Nephron progenitor cell (in vitro differentiated cells): ENCODE data around the gene DDX42.
A peak's percentile ranks its signal among the peaks of the same experiment; 100 is the strongest.

Experiments
- DNase-seq: peaks from one replicate; pipeline ENCODE4 v3.0.0; 2021
- H3K27ac Mint-ChIP-seq: 2 replicates; pipeline ENCODE4 v1.8.0; 2021; ENCODE audit warnings: mild to moderate bottlenecking, moderate library complexity, mixed read lengths
- H3K27me3 Mint-ChIP-seq: 2 replicates; pipeline ENCODE4 v1.8.0; 2021; ENCODE audit warnings: mild to moderate bottlenecking, low read depth, mixed read lengths; ENCODE audit not compliant: poor library complexity
- H3K36me3 Mint-ChIP-seq: 2 replicates; pipeline ENCODE4 v1.8.0; 2021; ENCODE audit warnings: low read depth, mixed read lengths
- H3K4me1 Mint-ChIP-seq: 2 replicates; pipeline ENCODE4 v1.8.0; 2021; ENCODE audit warnings: mixed read lengths
- H3K4me3 Mint-ChIP-seq: 2 replicates; pipeline ENCODE4 v1.8.0; 2021; ENCODE audit warnings: mild to moderate bottlenecking, moderate library complexity, mixed read lengths
- H3K9me3 Mint-ChIP-seq: 2 replicates; pipeline ENCODE4 v1.8.0; 2021; ENCODE audit warnings: mild to moderate bottlenecking, moderate library complexity, mixed read lengths
- TF ChIP-seq, protein P1 (sequence below): fragments of 200-600 bp; sonication (generic); IDR thresholded peaks from 2 replicates; pipeline ENCODE4 v1.5.0; 2021; ENCODE audit warnings: antibody characterized with exemption

Gene DDX42

DNA sequence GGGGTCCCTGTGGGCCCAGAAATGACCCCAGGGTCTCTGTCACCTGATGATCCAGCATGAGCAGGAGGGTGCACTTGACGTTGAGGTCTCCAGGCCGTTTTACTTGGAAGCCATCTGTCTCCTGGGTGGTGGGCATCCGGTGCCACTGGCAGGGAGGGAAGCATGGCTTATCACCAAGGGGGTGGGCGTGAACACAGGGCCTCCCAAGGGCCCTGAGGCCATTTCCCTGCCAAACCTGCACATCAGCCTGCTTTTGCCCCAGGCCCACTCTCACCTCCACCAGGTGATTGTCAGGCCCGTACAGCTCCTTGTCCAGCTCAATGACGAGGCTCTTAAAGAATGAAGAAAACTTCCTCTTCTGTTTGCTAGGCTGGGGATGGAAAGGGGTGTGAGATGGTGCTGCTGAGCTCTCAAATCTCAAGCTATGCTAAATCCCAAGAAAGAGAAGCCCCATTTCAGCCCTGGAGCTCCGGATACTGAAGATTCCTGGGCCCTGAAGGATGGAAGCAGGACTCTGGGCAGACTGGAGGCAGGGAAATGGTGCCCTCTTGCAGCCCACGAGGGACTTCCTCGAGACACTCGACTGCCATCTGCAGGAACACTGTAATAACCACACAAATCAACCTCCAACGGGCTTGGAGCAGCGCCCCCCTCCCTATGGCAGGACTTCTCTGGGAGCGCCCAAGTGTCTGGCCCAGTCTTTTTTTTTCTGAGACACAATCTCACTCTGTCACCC, 60.6 kb downstream of the DDX42 start:
- TF ChIP-seq, protein P1, sequence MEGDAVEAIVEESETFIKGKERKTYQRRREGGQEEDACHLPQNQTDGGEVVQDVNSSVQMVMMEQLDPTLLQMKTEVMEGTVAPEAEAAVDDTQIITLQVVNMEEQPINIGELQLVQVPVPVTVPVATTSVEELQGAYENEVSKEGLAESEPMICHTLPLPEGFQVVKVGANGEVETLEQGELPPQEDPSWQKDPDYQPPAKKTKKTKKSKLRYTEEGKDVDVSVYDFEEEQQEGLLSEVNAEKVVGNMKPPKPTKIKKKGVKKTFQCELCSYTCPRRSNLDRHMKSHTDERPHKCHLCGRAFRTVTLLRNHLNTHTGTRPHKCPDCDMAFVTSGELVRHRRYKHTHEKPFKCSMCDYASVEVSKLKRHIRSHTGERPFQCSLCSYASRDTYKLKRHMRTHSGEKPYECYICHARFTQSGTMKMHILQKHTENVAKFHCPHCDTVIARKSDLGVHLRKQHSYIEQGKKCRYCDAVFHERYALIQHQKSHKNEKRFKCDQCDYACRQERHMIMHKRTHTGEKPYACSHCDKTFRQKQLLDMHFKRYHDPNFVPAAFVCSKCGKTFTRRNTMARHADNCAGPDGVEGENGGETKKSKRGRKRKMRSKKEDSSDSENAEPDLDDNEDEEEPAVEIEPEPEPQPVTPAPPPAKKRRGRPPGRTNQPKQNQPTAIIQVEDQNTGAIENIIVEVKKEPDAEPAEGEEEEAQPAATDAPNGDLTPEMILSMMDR: peak; percentile 46
- no peak overlapping the region for H3K4me3 Mint-ChIP-seq
- H3K9me3 Mint-ChIP-seq: no peaks in the 10 kb centered on the region
- H3K4me1 Mint-ChIP-seq: peaks cover 25% of the 10 kb centered on the region
- H3K36me3 Mint-ChIP-seq: peaks cover 55% of the 10 kb centered on the region
- DNase-seq: peak; percentile 49
- H3K27ac Mint-ChIP-seq: peak overlapping the region; percentile 76
- no peaks in the 10 kb centered on the region for H3K27me3 Mint-ChIP-seq

DNA sequence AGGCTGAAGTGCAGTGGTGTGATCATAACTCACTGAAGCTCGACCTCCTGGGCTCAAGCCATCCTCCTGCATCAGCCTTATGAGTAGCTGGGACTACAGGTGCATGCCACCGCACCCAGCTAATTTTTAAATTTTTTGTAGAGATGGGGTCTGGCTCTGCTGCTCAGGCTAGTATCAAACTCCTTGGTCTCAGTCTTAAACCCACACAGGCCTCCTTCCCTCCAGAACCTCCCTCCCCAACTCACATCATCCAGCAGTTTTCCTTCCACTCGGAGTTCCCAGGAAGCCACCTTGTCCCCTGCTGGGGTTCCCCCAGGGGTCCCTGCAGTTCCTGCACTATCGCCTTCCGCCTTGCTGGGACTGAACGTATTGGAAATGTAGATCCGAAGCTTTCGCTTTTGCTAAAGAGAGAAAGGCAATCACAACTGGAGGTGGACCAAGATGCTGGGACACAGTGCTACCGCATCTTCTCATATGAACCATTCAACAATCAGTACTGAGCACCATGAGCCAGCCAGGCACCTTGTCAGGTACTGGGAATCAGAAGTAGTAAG, 61.3 kb downstream of the DDX42 start:
- TF ChIP-seq, protein P1: no peak
- no peaks in the 10 kb centered on the region for H3K27me3 Mint-ChIP-seq
- no peak overlapping the region for H3K4me3 Mint-ChIP-seq
- peak overlapping the region; percentile 76 for H3K27ac Mint-ChIP-seq
- H3K36me3 Mint-ChIP-seq: peaks cover 48% of the 10 kb centered on the region
- no peaks in the 10 kb centered on the region for H3K9me3 Mint-ChIP-seq
- H3K4me1 Mint-ChIP-seq: peaks cover 24% of the 10 kb centered on the region
- DNase-seq: no peak

DNA sequence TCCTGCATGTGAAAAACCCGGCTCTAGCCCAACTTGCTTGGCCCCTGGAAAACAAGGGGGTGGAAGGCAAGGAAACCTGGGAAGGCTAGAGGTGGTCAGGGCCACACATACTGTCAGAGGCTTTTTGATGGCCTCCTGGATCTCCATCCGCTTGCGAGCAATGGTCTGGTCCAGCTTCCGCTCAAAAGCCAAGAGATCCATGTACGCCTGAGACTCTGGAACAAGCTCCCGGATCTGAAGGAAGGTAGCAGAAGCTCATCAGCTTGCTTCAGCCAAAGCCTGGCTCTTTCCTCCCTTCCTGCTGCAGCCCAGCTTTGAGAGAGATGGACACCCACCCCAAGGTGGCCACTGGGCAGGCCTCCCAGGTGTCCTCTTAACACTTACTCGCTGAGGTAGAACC, 62.8 kb downstream of the DDX42 start:
- H3K27me3 Mint-ChIP-seq: no peaks in the 10 kb centered on the region

DNA sequence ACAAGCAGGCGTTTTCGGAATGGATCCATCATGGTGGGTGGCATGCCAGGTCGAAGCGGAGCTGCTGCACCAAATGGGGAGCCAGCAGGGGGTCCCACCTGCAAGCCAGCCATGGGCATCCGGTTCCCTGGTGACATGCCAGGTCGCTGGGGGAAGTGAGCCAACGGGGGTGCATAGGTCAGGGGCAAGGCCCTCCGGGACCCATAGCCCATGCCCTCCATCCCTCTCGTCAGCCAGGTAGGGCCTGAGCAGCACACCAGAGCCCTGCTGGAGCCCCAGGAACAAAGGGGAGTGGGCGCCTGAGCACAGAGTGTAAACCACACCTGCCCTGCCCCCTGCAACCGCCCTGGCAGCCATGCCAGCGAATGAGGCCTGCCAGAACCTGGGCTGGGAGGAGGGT, 63.5 kb downstream of the DDX42 start:
- Mint-ChIP-seq H3K36me3 (peaks cover 32% of the 10 kb centered on the region), H3K4me1 (peaks cover 37% of the 10 kb centered on the region), H3K27ac (no peak overlapping the region), H3K27me3 (no peaks in the 10 kb centered on the region), H3K4me3 (no peak overlapping the region), H3K9me3 (no peaks in the 10 kb centered on the region)
- TF ChIP-seq, protein P1: no peak
- DNase-seq: no peak

More for the DNA sequence above, 62.8 kb downstream of the DDX42 start:
- DNase-seq: no peak
- H3K9me3 Mint-ChIP-seq: no peaks in the 10 kb centered on the region
- TF ChIP-seq, protein P1: no peak
- H3K27ac Mint-ChIP-seq: no peak overlapping the region
- no peak overlapping the region for H3K4me3 Mint-ChIP-seq
- peaks cover 39% of the 10 kb centered on the region for H3K36me3 Mint-ChIP-seq
- peaks cover 37% of the 10 kb centered on the region for H3K4me1 Mint-ChIP-seq

DNA sequence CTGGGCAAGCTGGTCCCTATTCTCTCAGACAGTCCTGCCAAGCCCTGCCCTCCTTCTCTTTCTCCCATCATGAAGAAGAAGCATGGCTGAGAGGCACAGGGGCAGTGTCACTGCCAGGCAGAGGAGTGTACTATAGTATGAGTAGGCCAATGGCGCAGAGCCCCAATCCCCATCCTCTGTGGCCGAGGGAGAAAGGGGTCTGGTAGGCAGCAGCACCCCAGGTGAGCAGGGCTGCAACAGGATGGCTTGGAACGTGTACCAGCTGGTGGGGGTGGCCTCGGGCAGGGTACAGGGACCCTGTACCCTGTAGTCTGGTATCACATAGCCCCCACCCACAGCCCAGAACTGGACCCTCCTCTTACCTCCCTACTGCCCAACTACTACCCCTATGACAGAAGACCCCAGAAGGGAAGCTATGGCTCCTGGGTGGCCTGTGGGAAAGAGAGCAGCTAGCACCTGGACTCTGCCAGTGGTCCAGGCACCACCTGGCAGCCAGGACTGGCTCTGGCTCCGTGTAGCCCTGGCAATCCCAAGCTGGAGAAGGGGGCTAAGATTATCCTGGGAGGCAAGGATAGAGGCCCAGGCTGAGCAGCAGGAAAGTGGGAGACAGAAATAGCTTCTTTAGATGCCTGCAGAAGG, 64.1 kb downstream of the DDX42 start:
- no peak for DNase-seq
- Mint-ChIP-seq H3K27me3 (no peaks in the 10 kb centered on the region), H3K36me3 (peaks cover 32% of the 10 kb centered on the region), H3K4me1 (peaks cover 37% of the 10 kb centered on the region), H3K9me3 (no peaks in the 10 kb centered on the region), H3K4me3 (no peak overlapping the region), H3K27ac (peak overlapping the region; percentile 48)
- TF ChIP-seq, protein P1: no peak
